ENCODE results near the gene SUMF2. TPM values are rescaled to one million over a fixed set of nuclear protein-coding genes. Genes with fewer than 3 reads are reported as not detected.
A peak's percentile ranks its signal among the peaks of the same experiment; 100 is the strongest.

The SUMF2 gene
- total and polyA plus RNA-seq, 2 of the 4 experiments (the other 2 are of a cell fraction) = 86.2 to 97.3 TPM

- Histone ChIP-seq H3K27ac (ENCODE audit: insufficient read depth, low read length) (no peak overlapping the region), H3K18ac (ENCODE audit: low read depth, low read length) (peak overlapping the region; percentile 59; the same call in 1 of the 2 replicates), H2BK5ac (ENCODE audit: low read depth, low read length, poor library complexity, severe bottlenecking) (peak overlapping the region; percentile 92), H2BK15ac (ENCODE audit: low read depth, low read length) (no peak overlapping the region), H4K8ac (ENCODE audit: low read depth in 2 of 2, low read length in 2 of 2) (peak overlapping the region in 1 of 2 experiments; percentile 68; a peak in 1 of 4 replicates), H2BK120ac (ENCODE audit: low read depth, low read length) (no peak overlapping the region), H3K4ac (ENCODE audit: low read depth, low read length) (no peak overlapping the region; the same call in 1 of the 2 replicates), H3K27me3 (ENCODE audit: control insufficient read depth, insufficient read depth, low read length) (no peaks in the 10 kb centered on the region), H2AFZ (replicated peaks; ENCODE audit: low read length, poor library complexity) (no peak overlapping the region), H3K14ac (replicated peaks; ENCODE audit: low read depth, low read length) (0 out of 2 replicates have a peak overlapping the region, but pooled peaks have one; percentile 34), H3K9me1 (ENCODE audit: insufficient read depth, low read length) (no peaks in the 10 kb centered on the region), H3K36me3 (ENCODE audit: control insufficient read depth, insufficient read depth, low read length) (peaks cover 24% of the 10 kb centered on the region), H3K4me3 (ENCODE audit: insufficient read depth, low read depth, low read length) (no peak overlapping the region), H4K20me1 (ENCODE audit: insufficient read depth, low read length) (peaks cover 17% of the 10 kb centered on the region; the same call in 1 of the 2 replicates), H4K5ac (ENCODE audit: low read depth, low read length) (no peak overlapping the region), H3K23ac (ENCODE audit: low read depth, low read length) (peak overlapping the region; percentile 82; the same call in 1 of the 2 replicates), H3K9ac (ENCODE audit: low read depth, low read length) (no peak overlapping the region), H3K4me2 (ENCODE audit: low read depth, low read length) (peak overlapping the region; percentile 63; the same call in 1 of the 2 replicates), H3K79me1 (ENCODE audit: low read depth in 1 of 2, low read length in 2 of 2) (peaks cover 16 to 34% of the 10 kb centered on the region in 2 experiments), H3K9me3 (ENCODE audit: control insufficient read depth, insufficient read depth, low read length) (no peaks in the 10 kb centered on the region), H4K91ac (ENCODE audit: insufficient read depth, low read depth, low read length) (no peak overlapping the region), H3K4me1 (ENCODE audit: control insufficient read depth, insufficient read depth, low read length) (peaks cover 9% of the 10 kb centered on the region), H2AK9ac (replicated peaks; ENCODE audit: low read depth, low read length, poor library complexity) (no peak overlapping the region), H2BK20ac (ENCODE audit: low read depth, low read length) (peak overlapping the region; percentile 37; the same call in 1 of the 2 replicates), H2AK5ac (ENCODE audit: low read depth, low read length) (no peak overlapping the region), H3K56ac (ENCODE audit: extremely low read depth, insufficient read depth, low read length) (no peak overlapping the region)
- intact Hi-C loops (cut with micrococcal nuclease) (loop anchor here (1.0 to 5.0 kb wide), 3 partner anchors 11 to 35 kb away; partner anchors contain the start of genes CCT6A and PSPH), dilution Hi-C loops (cut with HindIII; ENCODE audit: low sequenced_read_pairs, unreplicated experiment) (no loop called here), in situ Hi-C loops (cut with MboI; ENCODE audit: low sequenced_read_pairs) (no loop called here)
- BruUV-seq (replicated peaks) = no TSS peak
- ChIA-PET POLR2A (ENCODE audit: unreplicated experiment) (interaction anchor here (1.1 kb wide), 1 partner anchor 11 kb away, joined by 6 read pairs; the partner anchor contains the start of genes CCT6A and PSPH), CTCF (no interaction called here)
- peak; percentile 40 for ATAC-seq (ENCODE audit: low read depth)
- TF ChIP-seq, protein P1, sequence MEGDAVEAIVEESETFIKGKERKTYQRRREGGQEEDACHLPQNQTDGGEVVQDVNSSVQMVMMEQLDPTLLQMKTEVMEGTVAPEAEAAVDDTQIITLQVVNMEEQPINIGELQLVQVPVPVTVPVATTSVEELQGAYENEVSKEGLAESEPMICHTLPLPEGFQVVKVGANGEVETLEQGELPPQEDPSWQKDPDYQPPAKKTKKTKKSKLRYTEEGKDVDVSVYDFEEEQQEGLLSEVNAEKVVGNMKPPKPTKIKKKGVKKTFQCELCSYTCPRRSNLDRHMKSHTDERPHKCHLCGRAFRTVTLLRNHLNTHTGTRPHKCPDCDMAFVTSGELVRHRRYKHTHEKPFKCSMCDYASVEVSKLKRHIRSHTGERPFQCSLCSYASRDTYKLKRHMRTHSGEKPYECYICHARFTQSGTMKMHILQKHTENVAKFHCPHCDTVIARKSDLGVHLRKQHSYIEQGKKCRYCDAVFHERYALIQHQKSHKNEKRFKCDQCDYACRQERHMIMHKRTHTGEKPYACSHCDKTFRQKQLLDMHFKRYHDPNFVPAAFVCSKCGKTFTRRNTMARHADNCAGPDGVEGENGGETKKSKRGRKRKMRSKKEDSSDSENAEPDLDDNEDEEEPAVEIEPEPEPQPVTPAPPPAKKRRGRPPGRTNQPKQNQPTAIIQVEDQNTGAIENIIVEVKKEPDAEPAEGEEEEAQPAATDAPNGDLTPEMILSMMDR (conservative IDR thresholded peaks at IDR 0.05; ENCODE audit: low read depth, low read length) = no peak
- peak; percentile 46; the same call in 1 of the 2 replicates for TF ChIP-seq CEBPB (IDR thresholded peaks at IDR 0.05; ENCODE audit: low read depth, low read length)
- TF ChIP-seq RFX5 (IDR thresholded peaks at IDR 0.05; ENCODE audit: low read depth, low read length) = no peak
- TF ChIP-seq FOS (IDR thresholded peaks at IDR 0.05; ENCODE audit: low read depth, low read length) = peak; percentile 87
- TF ChIP-seq POLR2A (IDR thresholded peaks at IDR 0.05; ENCODE audit: low read depth, low read length) = no peak
- no peak for TF ChIP-seq MAFK (IDR thresholded peaks at IDR 0.05; ENCODE audit: low read depth, low read length)
- TF ChIP-seq BHLHE40 (IDR thresholded peaks at IDR 0.05; ENCODE audit: low read depth, low read length) = peak; percentile 27; the same call in 1 of the 2 replicates
- TF ChIP-seq RCOR1 (IDR thresholded peaks at IDR 0.05; ENCODE audit: insufficient replicate concordance, low read length) = no peak
- WGBS, 2 experiments (ENCODE audit: extremely low coverage in 2 of 2, insufficient read length in 1 of 2) = no CpG with 5 or more reads among the region's 2 CpGs
- peak; percentile 89 for DNase-seq
Measured at GRCh38 chr7:56062382-56062781, 1.7 kb upstream of the SUMF2 start.
